Breast epithelium (tissue), 3 donors: ENCODE measurements around the gene MCM3AP.

Experiments
- POLR2A ChIP-seq: fragments of 450-650 bp; IDR thresholded peaks from one replicate; pipeline ENCODE4 v1.6.1; 2016; ENCODE audit warnings: antibody characterized with exemption, mild to moderate bottlenecking, moderate library complexity
- POLR2AphosphoS5 ChIP-seq, 3 donors: sonication (generic); formaldehyde crosslinking; IDR thresholded peaks; one replicate each; pipeline ENCODE4 v1.6.1; 2017; ENCODE audit warnings: antibody characterized with exemption in 3 of 3
- TF ChIP-seq, protein P1 (sequence below), 3 donors: fragments of 450-650 bp; IDR thresholded peaks; one replicate each; pipeline ENCODE4 v1.5.1; 2016 to 2017; ENCODE audit warnings: antibody characterized with exemption in 3 of 3, mild to moderate bottlenecking in 3 of 3, moderate library complexity in 3 of 3

GRCh38 chr21:46208761-46209721, 76.4 kb downstream of the MCM3AP start:
- TF ChIP-seq, protein P1, sequence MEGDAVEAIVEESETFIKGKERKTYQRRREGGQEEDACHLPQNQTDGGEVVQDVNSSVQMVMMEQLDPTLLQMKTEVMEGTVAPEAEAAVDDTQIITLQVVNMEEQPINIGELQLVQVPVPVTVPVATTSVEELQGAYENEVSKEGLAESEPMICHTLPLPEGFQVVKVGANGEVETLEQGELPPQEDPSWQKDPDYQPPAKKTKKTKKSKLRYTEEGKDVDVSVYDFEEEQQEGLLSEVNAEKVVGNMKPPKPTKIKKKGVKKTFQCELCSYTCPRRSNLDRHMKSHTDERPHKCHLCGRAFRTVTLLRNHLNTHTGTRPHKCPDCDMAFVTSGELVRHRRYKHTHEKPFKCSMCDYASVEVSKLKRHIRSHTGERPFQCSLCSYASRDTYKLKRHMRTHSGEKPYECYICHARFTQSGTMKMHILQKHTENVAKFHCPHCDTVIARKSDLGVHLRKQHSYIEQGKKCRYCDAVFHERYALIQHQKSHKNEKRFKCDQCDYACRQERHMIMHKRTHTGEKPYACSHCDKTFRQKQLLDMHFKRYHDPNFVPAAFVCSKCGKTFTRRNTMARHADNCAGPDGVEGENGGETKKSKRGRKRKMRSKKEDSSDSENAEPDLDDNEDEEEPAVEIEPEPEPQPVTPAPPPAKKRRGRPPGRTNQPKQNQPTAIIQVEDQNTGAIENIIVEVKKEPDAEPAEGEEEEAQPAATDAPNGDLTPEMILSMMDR (IDR thresholded peaks at IDR 0.05) = no peak
- TF ChIP-seq POLR2AphosphoS5 (IDR thresholded peaks at IDR 0.05) = no peak
- no peak for TF ChIP-seq POLR2A
